Measurements from ENCODE around the gene CPNE2. TPM values are rescaled to one million over a fixed set of nuclear protein-coding genes. Genes with fewer than 3 reads are reported as not detected.

Gene CPNE2
- polyA plus RNA-seq, 2 of the 4 experiments (the other 2 are of a cell fraction): 36.7 TPM

DNA sequence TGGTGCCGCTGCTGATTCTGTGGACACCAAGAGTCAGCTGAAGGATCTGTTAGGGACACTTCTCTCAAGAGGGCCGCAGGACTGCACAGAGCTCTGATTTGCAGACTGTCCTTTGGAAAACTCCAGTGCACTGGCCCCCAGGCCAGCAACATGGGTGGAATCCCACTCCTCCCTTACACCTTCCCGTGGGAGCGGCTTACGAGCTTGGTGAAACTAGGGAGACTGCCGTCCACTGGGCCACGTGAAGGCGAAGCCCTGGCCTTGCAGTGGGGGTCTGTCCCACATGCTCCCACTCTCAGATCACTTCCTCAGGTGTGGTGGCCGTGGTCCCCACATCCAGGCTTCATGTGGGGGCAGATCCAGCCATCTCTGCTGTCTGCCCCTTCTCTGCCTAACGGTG lies 57.0 kb downstream of the CPNE2 start (continued):
- TF ChIP-seq, protein P1, sequence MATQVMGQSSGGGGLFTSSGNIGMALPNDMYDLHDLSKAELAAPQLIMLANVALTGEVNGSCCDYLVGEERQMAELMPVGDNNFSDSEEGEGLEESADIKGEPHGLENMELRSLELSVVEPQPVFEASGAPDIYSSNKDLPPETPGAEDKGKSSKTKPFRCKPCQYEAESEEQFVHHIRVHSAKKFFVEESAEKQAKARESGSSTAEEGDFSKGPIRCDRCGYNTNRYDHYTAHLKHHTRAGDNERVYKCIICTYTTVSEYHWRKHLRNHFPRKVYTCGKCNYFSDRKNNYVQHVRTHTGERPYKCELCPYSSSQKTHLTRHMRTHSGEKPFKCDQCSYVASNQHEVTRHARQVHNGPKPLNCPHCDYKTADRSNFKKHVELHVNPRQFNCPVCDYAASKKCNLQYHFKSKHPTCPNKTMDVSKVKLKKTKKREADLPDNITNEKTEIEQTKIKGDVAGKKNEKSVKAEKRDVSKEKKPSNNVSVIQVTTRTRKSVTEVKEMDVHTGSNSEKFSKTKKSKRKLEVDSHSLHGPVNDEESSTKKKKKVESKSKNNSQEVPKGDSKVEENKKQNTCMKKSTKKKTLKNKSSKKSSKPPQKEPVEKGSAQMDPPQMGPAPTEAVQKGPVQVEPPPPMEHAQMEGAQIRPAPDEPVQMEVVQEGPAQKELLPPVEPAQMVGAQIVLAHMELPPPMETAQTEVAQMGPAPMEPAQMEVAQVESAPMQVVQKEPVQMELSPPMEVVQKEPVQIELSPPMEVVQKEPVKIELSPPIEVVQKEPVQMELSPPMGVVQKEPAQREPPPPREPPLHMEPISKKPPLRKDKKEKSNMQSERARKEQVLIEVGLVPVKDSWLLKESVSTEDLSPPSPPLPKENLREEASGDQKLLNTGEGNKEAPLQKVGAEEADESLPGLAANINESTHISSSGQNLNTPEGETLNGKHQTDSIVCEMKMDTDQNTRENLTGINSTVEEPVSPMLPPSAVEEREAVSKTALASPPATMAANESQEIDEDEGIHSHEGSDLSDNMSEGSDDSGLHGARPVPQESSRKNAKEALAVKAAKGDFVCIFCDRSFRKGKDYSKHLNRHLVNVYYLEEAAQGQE (IDR thresholded peaks at IDR 0.05): no peak
- TF ChIP-seq CEBPB (IDR thresholded peaks at IDR 0.05) (no peak), FOXS1 (CRISPR knock-in tag; IDR thresholded peaks at IDR 0.05) (no peak), RARB (CRISPR knock-in tag; IDR thresholded peaks at IDR 0.05) (no peak), CHD2 (IDR thresholded peaks at IDR 0.05; ENCODE audit: low read length, partially characterized antibody) (no peak), EHF (CRISPR knock-in tag; IDR thresholded peaks at IDR 0.05) (no peak), MYC (IDR thresholded peaks at IDR 0.05; ENCODE audit: borderline replicate concordance, low read length) (no peak)
- TF ChIP-seq, protein P2, sequence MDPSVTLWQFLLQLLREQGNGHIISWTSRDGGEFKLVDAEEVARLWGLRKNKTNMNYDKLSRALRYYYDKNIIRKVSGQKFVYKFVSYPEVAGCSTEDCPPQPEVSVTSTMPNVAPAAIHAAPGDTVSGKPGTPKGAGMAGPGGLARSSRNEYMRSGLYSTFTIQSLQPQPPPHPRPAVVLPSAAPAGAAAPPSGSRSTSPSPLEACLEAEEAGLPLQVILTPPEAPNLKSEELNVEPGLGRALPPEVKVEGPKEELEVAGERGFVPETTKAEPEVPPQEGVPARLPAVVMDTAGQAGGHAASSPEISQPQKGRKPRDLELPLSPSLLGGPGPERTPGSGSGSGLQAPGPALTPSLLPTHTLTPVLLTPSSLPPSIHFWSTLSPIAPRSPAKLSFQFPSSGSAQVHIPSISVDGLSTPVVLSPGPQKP (IDR thresholded peaks at IDR 0.05; ENCODE audit: low read depth, low read length): no peak
- TF ChIP-seq, protein P3, sequence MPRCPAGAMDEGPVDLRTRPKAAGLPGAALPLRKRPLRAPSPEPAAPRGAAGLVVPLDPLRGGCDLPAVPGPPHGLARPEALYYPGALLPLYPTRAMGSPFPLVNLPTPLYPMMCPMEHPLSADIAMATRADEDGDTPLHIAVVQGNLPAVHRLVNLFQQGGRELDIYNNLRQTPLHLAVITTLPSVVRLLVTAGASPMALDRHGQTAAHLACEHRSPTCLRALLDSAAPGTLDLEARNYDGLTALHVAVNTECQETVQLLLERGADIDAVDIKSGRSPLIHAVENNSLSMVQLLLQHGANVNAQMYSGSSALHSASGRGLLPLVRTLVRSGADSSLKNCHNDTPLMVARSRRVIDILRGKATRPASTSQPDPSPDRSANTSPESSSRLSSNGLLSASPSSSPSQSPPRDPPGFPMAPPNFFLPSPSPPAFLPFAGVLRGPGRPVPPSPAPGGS (IDR thresholded peaks at IDR 0.05): no peak
- TF ChIP-seq, protein P4, sequence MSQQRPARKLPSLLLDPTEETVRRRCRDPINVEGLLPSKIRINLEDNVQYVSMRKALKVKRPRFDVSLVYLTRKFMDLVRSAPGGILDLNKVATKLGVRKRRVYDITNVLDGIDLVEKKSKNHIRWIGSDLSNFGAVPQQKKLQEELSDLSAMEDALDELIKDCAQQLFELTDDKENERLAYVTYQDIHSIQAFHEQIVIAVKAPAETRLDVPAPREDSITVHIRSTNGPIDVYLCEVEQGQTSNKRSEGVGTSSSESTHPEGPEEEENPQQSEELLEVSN (IDR thresholded peaks at IDR 0.05; ENCODE audit: borderline replicate concordance, low read depth): no peak

DNA sequence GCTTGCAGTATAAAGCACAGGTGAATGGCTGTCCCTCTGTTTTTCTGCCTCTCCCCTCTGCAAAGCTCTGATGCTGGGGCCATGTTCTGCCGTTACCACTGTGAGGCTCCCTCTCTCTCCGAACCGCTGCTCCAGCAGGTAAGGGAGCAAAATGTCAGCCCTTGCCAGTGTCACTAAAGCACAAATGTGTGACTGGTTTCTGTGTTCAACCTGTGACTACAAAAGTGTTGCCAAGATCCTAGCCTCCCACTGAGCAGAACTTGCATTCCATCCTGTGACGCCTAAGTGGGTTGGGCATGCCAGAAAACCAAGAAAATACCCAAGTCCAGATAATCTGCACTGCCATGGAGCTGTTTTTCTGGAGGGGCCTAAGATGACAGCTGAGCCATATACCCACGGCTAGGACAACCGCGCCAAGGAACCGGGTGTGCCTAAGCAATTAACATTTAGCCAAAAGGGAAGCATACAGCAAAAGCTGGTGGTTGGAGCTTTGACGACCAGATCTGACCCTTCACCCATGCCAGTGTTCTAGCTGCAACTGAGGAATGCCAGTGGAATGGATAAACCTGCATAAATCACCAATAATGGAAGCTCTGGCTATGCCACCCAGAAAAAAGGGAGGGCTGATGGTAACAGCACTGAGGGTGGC lies 58.4 kb downstream of the CPNE2 start:
- ATAC-seq: no peak
- no peaks in the 10 kb centered on the region for H3K9me3 ChIP-seq
- CTCF ChIA-PET: interaction anchor here (0.7 to 2.7 kb wide), 10 partner anchors 12 to 129 kb away, joined by 3 to 8 read pairs (median 4); partner anchors contain the start of genes PSME3IP1 and RSPRY1

More for the DNA sequence above, 58.4 kb downstream of the CPNE2 start:
- 94% methylated on average over 9 of the region's 9 CpGs for WGBS (ENCODE audit: missing lambda C conversion rate)
- Histone ChIP-seq H3K27ac (no peak overlapping the region), H3K4me1 (no peaks in the 10 kb centered on the region), H3K4me2 (no peak overlapping the region), H3K4me3 (no peak overlapping the region)
- FAIRE-seq (no peak), DNase-seq (ENCODE audit: low read depth in 1 of 2, low spot score in 1 of 2) (no peak)
- TF ChIP-seq, protein P5, sequence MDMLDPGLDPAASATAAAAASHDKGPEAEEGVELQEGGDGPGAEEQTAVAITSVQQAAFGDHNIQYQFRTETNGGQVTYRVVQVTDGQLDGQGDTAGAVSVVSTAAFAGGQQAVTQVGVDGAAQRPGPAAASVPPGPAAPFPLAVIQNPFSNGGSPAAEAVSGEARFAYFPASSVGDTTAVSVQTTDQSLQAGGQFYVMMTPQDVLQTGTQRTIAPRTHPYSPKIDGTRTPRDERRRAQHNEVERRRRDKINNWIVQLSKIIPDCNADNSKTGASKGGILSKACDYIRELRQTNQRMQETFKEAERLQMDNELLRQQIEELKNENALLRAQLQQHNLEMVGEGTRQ (IDR thresholded peaks at IDR 0.05): no peak
- TF ChIP-seq, protein P6, sequence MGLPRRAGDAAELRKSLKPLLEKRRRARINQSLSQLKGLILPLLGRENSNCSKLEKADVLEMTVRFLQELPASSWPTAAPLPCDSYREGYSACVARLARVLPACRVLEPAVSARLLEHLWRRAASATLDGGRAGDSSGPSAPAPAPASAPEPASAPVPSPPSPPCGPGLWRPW (IDR thresholded peaks at IDR 0.05): no peak
- TF ChIP-seq CHD2 (IDR thresholded peaks at IDR 0.05; ENCODE audit: low read length, partially characterized antibody) (no peak), CEBPB (IDR thresholded peaks at IDR 0.05) (no peak), POLR2AphosphoS2 (conservative IDR thresholded peaks at IDR 0.05; ENCODE audit: low read length) (no peak), JUN (IDR thresholded peaks at IDR 0.05) (no peak), HEYL (CRISPR knock-in tag; IDR thresholded peaks at IDR 0.05) (no peak), HDAC2 (IDR thresholded peaks at IDR 0.05) (no peak), RNF2 (IDR thresholded peaks at IDR 0.05; ENCODE audit: borderline replicate concordance, low read depth) (no peak), HOXB13 (CRISPR knock-in tag; IDR thresholded peaks at IDR 0.05; ENCODE audit: low read depth) (no peak)
- TF ChIP-seq, protein P1 (IDR thresholded peaks at IDR 0.05): no peak
- POLR2A ChIA-PET: no interaction called here

Measured in A549 (cell line).